SK-N-SH treated with all-trans-retinoic acid at 6 μM for 48 hours (cell line): ENCODE data around the gene ST6GAL1.

ENCODE experiments used
- ATAC-seq: fragments of 200-7000 bp; cut with Tn5 transposase; 3 replicates; pipeline ENCODE4 v1.9.1; 2020; ENCODE audit warnings: mild to moderate bottlenecking, moderate library complexity
- ARNTL ChIP-seq: fragments of 450-650 bp; formaldehyde crosslinking; IDR thresholded peaks from 2 replicates; pipeline ENCODE4 v1.5.0; 2020; ENCODE audit warnings: low read depth, mild to moderate bottlenecking, moderate library complexity, borderline replicate concordance
- BACH2 ChIP-seq: fragments of 250-450 bp; sonication (Bioruptor Pico); IDR thresholded peaks from 2 replicates; pipeline ENCODE4 v1.9.0; 2021; ENCODE audit warnings: mild to moderate bottlenecking, borderline replicate concordance
- CREB5 ChIP-seq: fragments of 250-450 bp; sonication (Bioruptor Pico); IDR thresholded peaks from 2 replicates; pipeline ENCODE4 v1.5.1; 2020; ENCODE audit warnings: low read depth, mild to moderate bottlenecking, moderate library complexity
- CSDC2 ChIP-seq: fragments of 250-450 bp; sonication (Bioruptor Pico); IDR thresholded peaks from 2 replicates; pipeline ENCODE4 v1.5.0; 2020; ENCODE audit warnings: mild to moderate bottlenecking, moderate library complexity
- CSRNP3 ChIP-seq: fragments of 250-450 bp; sonication (Bioruptor Pico); IDR thresholded peaks from 2 replicates; pipeline ENCODE4 v1.5.1; 2021; ENCODE audit warnings: mild to moderate bottlenecking, moderate library complexity
- ESRRG ChIP-seq: fragments of 250-450 bp; sonication (Bioruptor Pico); IDR thresholded peaks from 2 replicates; pipeline ENCODE4 v1.6.1; 2021; ENCODE audit warnings: mild to moderate bottlenecking
- GLIS3 ChIP-seq: fragments of 250-450 bp; sonication (Bioruptor Pico); IDR thresholded peaks from 2 replicates; pipeline ENCODE4 v1.5.0; 2020; ENCODE audit warnings: mild to moderate bottlenecking, moderate library complexity
- ISL1 ChIP-seq: fragments of 250-450 bp; sonication (Bioruptor Pico); IDR thresholded peaks from 2 replicates; pipeline ENCODE4 v2.1.2; 2022; ENCODE audit warnings: mild to moderate bottlenecking, moderate library complexity
- OSR1 ChIP-seq: fragments of 250-450 bp; sonication (Bioruptor Pico); IDR thresholded peaks from 2 replicates; pipeline ENCODE4 v1.8.0; 2022; ENCODE audit warnings: moderate library complexity, mild to moderate bottlenecking, inconsistent platforms
- PATZ1 ChIP-seq: fragments of 250-450 bp; sonication (Bioruptor Pico); IDR thresholded peaks from 2 replicates; pipeline ENCODE4 v1.8.0; 2020; ENCODE audit warnings: mild to moderate bottlenecking, moderate library complexity, borderline replicate concordance
- PPARA ChIP-seq: fragments of 250-450 bp; sonication (Bioruptor Pico); IDR thresholded peaks from 2 replicates; pipeline ENCODE4 v1.5.0; 2020; ENCODE audit warnings: mild to moderate bottlenecking, borderline replicate concordance
- SNAI2 ChIP-seq: fragments of 250-450 bp; sonication (Bioruptor Pico); IDR thresholded peaks from 2 replicates; pipeline ENCODE4 v1.5.0; 2020; ENCODE audit warnings: mild to moderate bottlenecking, moderate library complexity
- TCF4 ChIP-seq: fragments of 250-450 bp; sonication (Bioruptor Pico); IDR thresholded peaks from 2 replicates; pipeline ENCODE4 v1.8.0; 2021; ENCODE audit warnings: mild to moderate bottlenecking, moderate library complexity, borderline replicate concordance
- TOX ChIP-seq: fragments of 250-450 bp; sonication (Bioruptor Pico); IDR thresholded peaks from 2 replicates; pipeline ENCODE4 v1.8.0; 2021; ENCODE audit warnings: mild to moderate bottlenecking, moderate library complexity, borderline replicate concordance
- TSHZ2 ChIP-seq: fragments of 250-450 bp; sonication (Bioruptor Pico); IDR thresholded peaks from 2 replicates; pipeline ENCODE4 v1.5.0; 2020; ENCODE audit warnings: mild to moderate bottlenecking, moderate library complexity
- ZC3H10 ChIP-seq: fragments of 250-450 bp; sonication (Bioruptor Pico); IDR thresholded peaks from 2 replicates; pipeline ENCODE4 v1.5.1; 2021; ENCODE audit warnings: mild to moderate bottlenecking, moderate library complexity
- ZFP3 ChIP-seq: fragments of 250-450 bp; sonication (Bioruptor Pico); IDR thresholded peaks from 2 replicates; pipeline ENCODE4 v1.5.0; 2020; ENCODE audit warnings: mild to moderate bottlenecking, moderate library complexity
- ZFP30 ChIP-seq: fragments of 450-650 bp; formaldehyde crosslinking; IDR thresholded peaks from 2 replicates; pipeline ENCODE4 v1.5.0; 2022; ENCODE audit warnings: mild to moderate bottlenecking, moderate library complexity
- ZNF565 ChIP-seq: fragments of 450-650 bp; formaldehyde crosslinking; conservative IDR thresholded peaks from 2 replicates; pipeline ENCODE4 v1.5.0; 2020; ENCODE audit warnings: low read depth, mild to moderate bottlenecking, moderate library complexity
- ZNF70 ChIP-seq: fragments of 450-650 bp; formaldehyde crosslinking; IDR thresholded peaks from 2 replicates; pipeline ENCODE4 v1.5.0; 2020; ENCODE audit warnings: mild to moderate bottlenecking, moderate library complexity
- ZNF8 ChIP-seq: fragments of 450-650 bp; formaldehyde crosslinking; IDR thresholded peaks from 2 replicates; pipeline ENCODE4 v1.5.0; 2020; ENCODE audit warnings: mild to moderate bottlenecking, moderate library complexity
- TF ChIP-seq, protein P1 (sequence below): fragments of 250-450 bp; sonication (Bioruptor Pico); IDR thresholded peaks from 2 replicates; pipeline ENCODE4 v1.8.0; 2021; ENCODE audit warnings: low read depth, mild to moderate bottlenecking, moderate library complexity, borderline replicate concordance

ST6GAL1 gene

DNA sequence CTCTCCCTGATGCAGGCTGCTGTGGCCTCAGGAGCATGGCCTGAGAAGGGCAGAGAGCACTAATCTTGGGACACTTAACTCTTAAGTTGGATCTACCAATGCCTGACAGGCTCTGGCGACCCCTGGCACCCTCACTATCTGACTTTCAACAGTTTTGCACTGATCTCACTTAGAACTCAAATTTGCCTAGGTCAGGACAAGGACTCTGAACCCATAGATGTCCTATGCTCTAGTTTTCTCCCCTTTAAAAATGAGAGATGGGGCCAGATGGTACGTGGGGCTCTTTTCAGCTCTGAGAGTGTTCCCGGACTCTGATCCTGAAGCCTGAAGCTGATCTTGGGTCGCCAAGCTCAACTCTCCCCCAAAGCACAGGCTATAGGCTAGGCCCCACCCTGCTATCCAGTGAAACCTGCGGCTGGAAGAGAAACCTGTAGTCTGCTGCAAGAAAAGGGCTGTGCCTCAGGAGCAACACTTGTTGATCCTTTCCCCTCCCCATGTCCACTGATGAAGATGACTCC is 143.3 kb downstream of the ST6GAL1 start:
- no peak for ATAC-seq
- TF ChIP-seq PATZ1 (no peak), TCF4 (CRISPR knock-in tag) (no peak), ESRRG (CRISPR knock-in tag) (no peak), SNAI2 (CRISPR knock-in tag) (no peak), CREB5 (CRISPR knock-in tag) (no peak), ZNF70 (no peak), BACH2 (CRISPR knock-in tag) (no peak), ZC3H10 (CRISPR knock-in tag) (no peak), ZFP3 (CRISPR knock-in tag) (no peak), TOX (CRISPR knock-in tag) (no peak), ZFP30 (no peak), TSHZ2 (no peak), ARNTL (CRISPR knock-in tag) (no peak)

GRCh38 chr3:187074846-187075245 is 144.5 kb downstream of the ST6GAL1 start:
- no peak for ATAC-seq
- no peak for TF ChIP-seq CREB5 (CRISPR knock-in tag)
- no peak for TF ChIP-seq ZC3H10 (CRISPR knock-in tag)
- TF ChIP-seq, protein P1, sequence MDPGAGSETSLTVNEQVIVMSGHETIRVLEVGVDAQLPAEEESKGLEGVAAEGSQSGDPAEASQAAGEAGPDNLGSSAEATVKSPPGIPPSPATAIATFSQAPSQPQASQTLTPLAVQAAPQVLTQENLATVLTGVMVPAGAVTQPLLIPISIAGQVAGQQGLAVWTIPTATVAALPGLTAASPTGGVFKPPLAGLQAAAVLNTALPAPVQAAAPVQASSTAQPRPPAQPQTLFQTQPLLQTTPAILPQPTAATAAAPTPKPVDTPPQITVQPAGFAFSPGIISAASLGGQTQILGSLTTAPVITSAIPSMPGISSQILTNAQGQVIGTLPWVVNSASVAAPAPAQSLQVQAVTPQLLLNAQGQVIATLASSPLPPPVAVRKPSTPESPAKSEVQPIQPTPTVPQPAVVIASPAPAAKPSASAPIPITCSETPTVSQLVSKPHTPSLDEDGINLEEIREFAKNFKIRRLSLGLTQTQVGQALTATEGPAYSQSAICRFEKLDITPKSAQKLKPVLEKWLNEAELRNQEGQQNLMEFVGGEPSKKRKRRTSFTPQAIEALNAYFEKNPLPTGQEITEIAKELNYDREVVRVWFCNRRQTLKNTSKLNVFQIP (CRISPR knock-in tag) = no peak
- TF ChIP-seq OSR1 (CRISPR knock-in tag) = no peak
- TF ChIP-seq CSRNP3 (CRISPR knock-in tag) = no peak
- no peak for TF ChIP-seq BACH2 (CRISPR knock-in tag)
- TF ChIP-seq TOX (CRISPR knock-in tag) = no peak
- TF ChIP-seq ZNF70 = no peak
- TF ChIP-seq ZFP3 (CRISPR knock-in tag) = no peak
- no peak for TF ChIP-seq PPARA (CRISPR knock-in tag)
- no peak for TF ChIP-seq TSHZ2
- no peak for TF ChIP-seq ZNF565 (CRISPR knock-in tag)
- TF ChIP-seq CSDC2 (CRISPR knock-in tag) = no peak
- no peak for TF ChIP-seq TCF4 (CRISPR knock-in tag)
- no peak for TF ChIP-seq SNAI2 (CRISPR knock-in tag)
- TF ChIP-seq GLIS3 = no peak
- TF ChIP-seq PATZ1 = no peak
- TF ChIP-seq ESRRG (CRISPR knock-in tag) = no peak
- no peak for TF ChIP-seq ZNF8 (CRISPR knock-in tag)
- TF ChIP-seq ISL1 = no peak
- TF ChIP-seq, all 23 proteins: peak for 0
